HEK293 (cell line): ENCODE results near the gene MYH16.

Experiments used
- CTCF ChIP-seq: fragments of 450-650 bp; formaldehyde crosslinking; IDR thresholded peaks from 2 replicates; pipeline ENCODE4 v1.5.1; 2016; ENCODE audit warnings: missing biosample characterization, missing genetic modification characterization
- PRDM10 ChIP-seq: fragments of 450-650 bp; formaldehyde crosslinking; IDR thresholded peaks from 2 replicates; pipeline ENCODE4 v1.5.1; 2016; ENCODE audit warnings: missing biosample characterization, missing genetic modification characterization
- ZNF23 ChIP-seq: fragments of 450-650 bp; formaldehyde crosslinking; IDR thresholded peaks from 2 replicates; pipeline ENCODE4 v1.5.1; 2016; ENCODE audit warnings: missing biosample characterization, missing genetic modification characterization, borderline replicate concordance
- ZNF302 ChIP-seq: fragments of 450-650 bp; formaldehyde crosslinking; IDR thresholded peaks from 2 replicates; pipeline ENCODE4 v1.5.1; 2016; ENCODE audit warnings: missing biosample characterization, missing genetic modification characterization, low read depth
- ZSCAN18 ChIP-seq: fragments of 450-650 bp; formaldehyde crosslinking; IDR thresholded peaks from 2 replicates; pipeline ENCODE4 v1.5.1; 2016; ENCODE audit warnings: missing biosample characterization, missing genetic modification characterization

GRCh38 chr7:99268577-99268908, 4.1 kb upstream of the MYH16 start:
- no peak for TF ChIP-seq CTCF (tag by site-specific recombination)
- no peak for TF ChIP-seq ZSCAN18 (tag by site-specific recombination)
- no peak for TF ChIP-seq ZNF302 (tag by site-specific recombination)
- no peak for TF ChIP-seq ZNF23 (tag by site-specific recombination)
- no peak for TF ChIP-seq PRDM10 (tag by site-specific recombination)
